Fibroblast of mammary gland (primary cell): Measurements from ENCODE around the gene PTRHD1.

Experiments
- DNase-seq: peaks from one replicate; pipeline ENCODE4 v3.0.0-alpha.2; 2010; ENCODE audit warnings: low read depth
- H3K4me3 ChIP-seq: 2 replicates; pipeline ENCODE4 v1.5.1; 2011; ENCODE audit warnings: low read depth, mild to moderate bottlenecking, low read length, moderate library complexity; ENCODE audit not compliant: control insufficient read depth
- CTCF ChIP-seq: conservative IDR thresholded peaks from 2 replicates; pipeline ENCODE4 v1.5.1; 2011; ENCODE audit warnings: low read depth, low read length, inconsistent platforms; ENCODE audit not compliant: control insufficient read depth, insufficient read depth

PTRHD1 gene

GRCh38 chr2:24824071-24824588, 30.9 kb upstream of the PTRHD1 start:
- no peak for TF ChIP-seq CTCF
- DNase-seq, result no peak
- no peak overlapping the region for H3K4me3 ChIP-seq

GRCh38 chr2:24822049-24822706, 29.0 kb upstream of the PTRHD1 start:
- DNase-seq, result no peak
- no peak for TF ChIP-seq CTCF
- H3K4me3 ChIP-seq, result no peak overlapping the region

GRCh38 chr2:24821433-24821891, 28.3 kb upstream of the PTRHD1 start:
- no peak for DNase-seq
- no peak for TF ChIP-seq CTCF
- no peak overlapping the region for H3K4me3 ChIP-seq

- no peak overlapping the region for H3K4me3 ChIP-seq
- TF ChIP-seq CTCF, result no peak
- no peak for DNase-seq
Observed at GRCh38 chr2:24820598-24821432, 27.6 kb upstream of the PTRHD1 start.

- TF ChIP-seq CTCF, result no peak
- H3K4me3 ChIP-seq, result no peak overlapping the region
- DNase-seq, result no peak
Observed at GRCh38 chr2:24820175-24820513, 27.0 kb upstream of the PTRHD1 start.

GRCh38 chr2:24819442-24820174, 26.4 kb upstream of the PTRHD1 start:
- DNase-seq, result no peak
- no peak for TF ChIP-seq CTCF
- H3K4me3 ChIP-seq, result no peak overlapping the region
